DND-41 (cell line): ENCODE results near the gene GOLGA8J.

Experiments
- CTCF ChIP-seq: IDR thresholded peaks from 2 replicates; pipeline ENCODE4 v1.5.1; 2012; ENCODE audit warnings: borderline replicate concordance, low read length, moderate library complexity, mild to moderate bottlenecking; ENCODE audit not compliant: poor library complexity, severe bottlenecking; ENCODE audit errors: extremely low read depth
- EZH2 ChIP-seq: IDR thresholded peaks from 3 replicates; pipeline ENCODE4 v1.6.1; 2012; ENCODE audit warnings: borderline replicate concordance, low read depth, mild to moderate bottlenecking, moderate library complexity, low read length, inconsistent platforms; ENCODE audit not compliant: severe bottlenecking

DNA sequence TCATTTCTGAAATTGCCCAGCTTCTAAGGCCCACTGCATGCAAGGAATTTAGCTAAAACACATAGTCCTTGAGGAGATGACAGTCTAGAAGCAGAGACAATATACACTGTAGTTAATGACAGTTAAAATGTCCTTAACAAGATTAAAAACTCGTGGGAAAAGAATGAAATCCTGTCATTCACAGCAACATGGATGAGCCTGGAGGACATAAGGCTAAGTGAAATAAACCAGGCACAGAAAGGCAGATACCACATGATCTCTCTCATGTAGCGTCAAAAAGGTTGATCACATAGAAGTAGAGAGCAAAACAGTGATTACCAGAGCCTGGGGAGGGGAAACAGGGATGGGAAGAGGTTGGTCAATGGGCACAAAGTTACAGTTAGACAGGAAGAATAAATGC, 36.3 kb upstream of the GOLGA8J start:
- TF ChIP-seq CTCF (no peak), EZH2 (no peak)
